ENCODE data around the gene PSMB4. TPM values are rescaled to one million over a fixed set of nuclear protein-coding genes. Genes with fewer than 3 reads are reported as not detected.

Gene PSMB4
- total and polyA plus RNA-seq, 2 experiments from 2014 or later, result 348 to 417 TPM

DNA sequence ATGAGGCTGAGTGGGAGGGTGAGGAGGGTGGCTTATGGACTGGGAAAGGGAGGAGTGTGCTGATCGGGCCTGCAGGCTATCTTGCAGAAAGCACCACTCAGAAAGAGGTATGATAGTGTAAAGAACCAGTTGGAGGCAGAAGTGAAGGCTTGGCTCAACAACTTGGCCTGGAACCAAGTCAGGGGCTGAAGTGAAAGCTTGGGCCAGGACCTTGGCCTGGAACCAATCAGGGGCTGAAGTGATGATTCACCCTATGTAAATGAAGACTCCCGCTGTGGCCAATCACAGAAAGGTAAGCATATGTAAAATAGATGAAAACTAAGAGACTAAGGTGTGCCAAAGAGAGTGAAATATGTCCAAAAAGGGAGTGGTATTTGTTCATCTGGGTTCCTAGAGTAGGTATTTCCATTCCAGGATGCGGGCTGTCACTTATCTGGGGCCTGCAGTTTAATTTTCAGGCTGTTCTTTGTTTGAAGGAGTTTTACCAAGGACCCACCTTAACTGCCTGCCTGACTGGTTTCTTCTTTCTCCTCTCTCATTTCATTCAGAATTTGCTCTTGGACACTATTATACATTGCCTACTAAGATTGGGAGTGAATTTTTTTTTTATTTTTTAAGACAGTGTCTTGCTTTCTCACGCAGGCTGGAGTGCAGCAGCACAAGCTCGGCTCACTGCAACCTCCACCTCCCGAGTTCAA lies 47.2 kb upstream of the PSMB4 start (continued):
- TF ChIP-seq, protein P1, sequence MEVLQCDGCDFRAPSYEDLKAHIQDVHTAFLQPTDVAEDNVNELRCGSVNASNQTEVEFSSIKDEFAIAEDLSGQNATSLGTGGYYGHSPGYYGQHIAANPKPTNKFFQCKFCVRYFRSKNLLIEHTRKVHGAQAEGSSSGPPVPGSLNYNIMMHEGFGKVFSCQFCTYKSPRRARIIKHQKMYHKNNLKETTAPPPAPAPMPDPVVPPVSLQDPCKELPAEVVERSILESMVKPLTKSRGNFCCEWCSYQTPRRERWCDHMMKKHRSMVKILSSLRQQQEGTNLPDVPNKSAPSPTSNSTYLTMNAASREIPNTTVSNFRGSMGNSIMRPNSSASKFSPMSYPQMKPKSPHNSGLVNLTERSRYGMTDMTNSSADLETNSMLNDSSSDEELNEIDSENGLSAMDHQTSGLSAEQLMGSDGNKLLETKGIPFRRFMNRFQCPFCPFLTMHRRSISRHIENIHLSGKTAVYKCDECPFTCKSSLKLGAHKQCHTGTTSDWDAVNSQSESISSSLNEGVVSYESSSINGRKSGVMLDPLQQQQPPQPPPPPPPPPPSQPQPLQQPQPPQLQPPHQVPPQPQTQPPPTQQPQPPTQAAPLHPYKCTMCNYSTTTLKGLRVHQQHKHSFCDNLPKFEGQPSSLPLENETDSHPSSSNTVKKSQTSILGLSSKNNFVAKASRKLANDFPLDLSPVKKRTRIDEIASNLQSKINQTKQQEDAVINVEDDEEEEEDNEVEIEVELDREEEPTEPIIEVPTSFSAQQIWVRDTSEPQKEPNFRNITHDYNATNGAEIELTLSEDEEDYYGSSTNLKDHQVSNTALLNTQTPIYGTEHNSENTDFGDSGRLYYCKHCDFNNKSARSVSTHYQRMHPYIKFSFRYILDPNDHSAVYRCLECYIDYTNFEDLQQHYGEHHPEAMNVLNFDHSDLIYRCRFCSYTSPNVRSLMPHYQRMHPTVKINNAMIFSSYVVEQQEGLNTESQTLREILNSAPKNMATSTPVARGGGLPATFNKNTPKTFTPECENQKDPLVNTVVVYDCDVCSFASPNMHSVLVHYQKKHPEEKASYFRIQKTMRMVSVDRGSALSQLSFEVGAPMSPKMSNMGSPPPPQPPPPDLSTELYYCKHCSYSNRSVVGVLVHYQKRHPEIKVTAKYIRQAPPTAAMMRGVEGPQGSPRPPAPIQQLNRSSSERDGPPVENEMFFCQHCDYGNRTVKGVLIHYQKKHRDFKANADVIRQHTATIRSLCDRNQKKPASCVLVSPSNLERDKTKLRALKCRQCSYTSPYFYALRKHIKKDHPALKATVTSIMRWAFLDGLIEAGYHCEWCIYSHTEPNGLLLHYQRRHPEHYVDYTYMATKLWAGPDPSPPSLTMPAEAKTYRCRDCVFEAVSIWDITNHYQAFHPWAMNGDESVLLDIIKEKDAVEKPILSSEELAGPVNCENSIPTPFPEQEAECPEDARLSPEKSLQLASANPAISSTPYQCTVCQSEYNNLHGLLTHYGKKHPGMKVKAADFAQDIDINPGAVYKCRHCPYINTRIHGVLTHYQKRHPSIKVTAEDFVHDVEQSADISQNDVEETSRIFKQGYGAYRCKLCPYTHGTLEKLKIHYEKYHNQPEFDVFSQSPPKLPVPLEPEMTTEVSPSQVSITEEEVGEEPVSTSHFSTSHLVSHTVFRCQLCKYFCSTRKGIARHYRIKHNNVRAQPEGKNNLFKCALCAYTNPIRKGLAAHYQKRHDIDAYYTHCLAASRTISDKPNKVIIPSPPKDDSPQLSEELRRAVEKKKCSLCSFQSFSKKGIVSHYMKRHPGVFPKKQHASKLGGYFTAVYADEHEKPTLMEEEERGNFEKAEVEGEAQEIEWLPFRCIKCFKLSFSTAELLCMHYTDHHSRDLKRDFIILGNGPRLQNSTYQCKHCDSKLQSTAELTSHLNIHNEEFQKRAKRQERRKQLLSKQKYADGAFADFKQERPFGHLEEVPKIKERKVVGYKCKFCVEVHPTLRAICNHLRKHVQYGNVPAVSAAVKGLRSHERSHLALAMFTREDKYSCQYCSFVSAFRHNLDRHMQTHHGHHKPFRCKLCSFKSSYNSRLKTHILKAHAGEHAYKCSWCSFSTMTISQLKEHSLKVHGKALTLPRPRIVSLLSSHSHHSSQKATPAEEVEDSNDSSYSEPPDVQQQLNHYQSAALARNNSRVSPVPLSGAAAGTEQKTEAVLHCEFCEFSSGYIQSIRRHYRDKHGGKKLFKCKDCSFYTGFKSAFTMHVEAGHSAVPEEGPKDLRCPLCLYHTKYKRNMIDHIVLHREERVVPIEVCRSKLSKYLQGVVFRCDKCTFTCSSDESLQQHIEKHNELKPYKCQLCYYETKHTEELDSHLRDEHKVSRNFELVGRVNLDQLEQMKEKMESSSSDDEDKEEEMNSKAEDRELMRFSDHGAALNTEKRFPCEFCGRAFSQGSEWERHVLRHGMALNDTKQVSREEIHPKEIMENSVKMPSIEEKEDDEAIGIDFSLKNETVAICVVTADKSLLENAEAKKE (CRISPR knock-in tag; IDR thresholded peaks at IDR 0.05), result no peak
- TF ChIP-seq EZH2 (IDR thresholded peaks at IDR 0.05; ENCODE audit: low read depth, unreplicated experiment) (no peak), CREB1 (CRISPR knock-in tag; IDR thresholded peaks at IDR 0.05; ENCODE audit: low read depth) (no peak), ZNF114 (CRISPR knock-in tag; IDR thresholded peaks at IDR 0.05) (no peak), POLR2AphosphoS5 (IDR thresholded peaks at IDR 0.05; ENCODE audit: low read depth) (no peak)

DNA sequence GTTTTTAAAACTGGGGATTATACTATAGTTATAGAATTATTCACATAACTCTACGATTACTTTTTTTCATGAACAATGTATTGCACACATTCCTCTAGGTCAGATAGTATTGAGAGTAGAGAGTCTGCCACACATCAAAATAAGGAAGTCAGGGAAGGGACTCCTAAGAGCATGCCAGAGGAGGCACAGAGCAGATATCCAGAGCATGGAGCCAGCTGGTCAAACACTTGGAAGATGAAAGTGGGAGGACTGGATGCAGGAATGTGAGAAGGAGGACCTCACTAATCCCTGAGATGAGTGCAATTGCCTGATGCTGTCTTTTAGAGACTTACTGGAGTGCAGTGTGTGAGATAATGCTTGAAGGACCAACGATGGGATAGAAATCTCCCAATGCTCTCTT lies 42.7 kb upstream of the PSMB4 start:
- H3K27me3 ChIP-seq (ENCODE audit: insufficient read depth), result no peaks in the 10 kb centered on the region
- no peak for ATAC-seq
- peaks cover 28% of the 10 kb centered on the region for H3K9me3 Mint-ChIP-seq
- TF ChIP-seq EZH2phosphoT487 (IDR thresholded peaks at IDR 0.05; ENCODE audit: unreplicated experiment) (no peak), ZNF114 (CRISPR knock-in tag; IDR thresholded peaks at IDR 0.05) (no peak), POLR2AphosphoS5 (IDR thresholded peaks at IDR 0.05; ENCODE audit: low read depth) (no peak), STAT1 (IDR thresholded peaks at IDR 0.05; ENCODE audit: unreplicated experiment) (no peak), EZH2 (IDR thresholded peaks at IDR 0.05; ENCODE audit: low read depth, unreplicated experiment) (no peak)
- TF ChIP-seq, protein P1 (CRISPR knock-in tag; IDR thresholded peaks at IDR 0.05), result no peak

More for the DNA sequence above, 42.7 kb upstream of the PSMB4 start:
- H3K27ac ChIP-seq (ENCODE audit: low read depth), result no peak overlapping the region
- no peaks in the 10 kb centered on the region for H4K20me1 ChIP-seq (replicated peaks; ENCODE audit: insufficient read depth)
- H3F3A ChIP-seq (replicated peaks; ENCODE audit: low read depth), result no peaks in the 10 kb centered on the region
- H3K4me1 ChIP-seq (ENCODE audit: insufficient read depth), result no peaks in the 10 kb centered on the region
- H3K79me2 ChIP-seq (replicated peaks; ENCODE audit: insufficient read depth), result no peaks in the 10 kb centered on the region
- H3K4me2 ChIP-seq, result no peak overlapping the region
- Mint-ChIP-seq H3K27ac (no peak overlapping the region), H3K4me3 (no peak overlapping the region), H3K4me1 (no peaks in the 10 kb centered on the region), H3K27me3 (ENCODE audit: insufficient read depth, low read depth, poor library complexity) (peaks cover 2% of the 10 kb centered on the region), H3K36me3 (ENCODE audit: low read depth) (peaks cover 17% of the 10 kb centered on the region)
- H3K9me2 ChIP-seq (ENCODE audit: insufficient read depth), result no peaks in the 10 kb centered on the region
- H2AFZ ChIP-seq, result no peak overlapping the region
- H3K36me3 ChIP-seq (ENCODE audit: insufficient read depth), result 0 out of 2 replicates have a peak, but pooled peaks cover 2% of the 10 kb centered on the region
- no peak overlapping the region for H3K4me3 ChIP-seq
- DNase-seq (ENCODE audit: low spot score), result no peak

Data from GM23338 (cell line).